ENCODE data around the gene MAP1A.

GRCh38 chr15:43508991-43509659 lies 8.3 kb upstream of the MAP1A start:
- no peak for TF ChIP-seq GATA2 (IDR thresholded peaks at IDR 0.05; ENCODE audit: low read depth, low read length)
- TF ChIP-seq GATA3 (IDR thresholded peaks at IDR 0.05; ENCODE audit: low read depth, low read length) = no peak

All from SH-SY5Y (cell line).